ENCODE results near the gene OR10H1. TPM values are rescaled to one million over a fixed set of nuclear protein-coding genes. Genes with fewer than 3 reads are reported as not detected.

OR10H1 gene
- total and polyA plus RNA-seq, 9 of the 15 experiments (the other 6 are each of a cell fraction or from before 2014, with no cell fraction given) = not detected

GRCh38 chr19:15810335-15810734 lies 5.1 kb downstream of the OR10H1 start:
- H2AFZ ChIP-seq (ENCODE audit: low read depth, low read length) = 0 out of 2 replicates have a peak overlapping the region, but pooled peaks have one; percentile 44
- H3K27me3 ChIP-seq (ENCODE audit: control insufficient read depth in 2 of 2, insufficient read depth in 2 of 2, low read length in 2 of 2) = peaks cover 10 to 35% of the 10 kb centered on the region in 2 experiments; a peak in 4 of 5 replicates
- H3K9ac ChIP-seq (ENCODE audit: insufficient read depth in 1 of 2, low read depth in 2 of 2, low read length in 2 of 2) = no peak overlapping the region
- POLR2A ChIA-PET = interaction anchor here (0.6 to 0.7 kb wide), 2 partner anchors 20 to 51 kb away, joined by 3 read pairs; no protein-coding TSS in a partner anchor
- H4K20me1 ChIP-seq (replicated peaks; ENCODE audit: control insufficient read depth, insufficient read depth, low read length) = peaks cover 4% of the 10 kb centered on the region; the same call in 1 of the 2 replicates
- intact Hi-C loops (cut with micrococcal nuclease) (loop anchor here (1.0 kb wide), 1 partner anchor 181 kb away; no protein-coding TSS in a partner anchor), in situ Hi-C loops (cut with MboI) (no loop called here)
- ATAC-seq (peak; percentile 74), DNase-seq (ENCODE audit: extremely low read depth in 1 of 4, low spot score in 3 of 4) (peak; percentile 29 to 48 (median 46)), FAIRE-seq (peak; percentile 71)
- BruUV-seq (replicated peaks) = no TSS peak
- no peaks in the 10 kb centered on the region for H3K79me2 ChIP-seq (ENCODE audit: control insufficient read depth, insufficient read depth, low read length)
- H3K36me3 ChIP-seq (ENCODE audit: control insufficient read depth, insufficient read depth, low read length) = no peaks in the 10 kb centered on the region
- H3K9me3 ChIP-seq (replicated peaks; ENCODE audit: control insufficient read depth, insufficient read depth, low read depth, low read length) = no peaks in the 10 kb centered on the region
- H3K4me2 ChIP-seq (ENCODE audit: insufficient read depth, low read length) = no peak overlapping the region
- CTCF ChIA-PET (ENCODE audit: low intra/inter-chr PET ratio) = interaction anchor here (0.8 kb wide), 1 partner anchor 181 kb away, joined by 3 read pairs; no protein-coding TSS in a partner anchor
- no peak overlapping the region for H3K27ac ChIP-seq (ENCODE audit: extremely low read depth, low read depth, low read length)
- H3K4me3 ChIP-seq = no peak overlapping the region
- WGBS (ENCODE audit: insufficient coverage, low coverage, missing lambda C conversion rate) = 2% methylated on average over 7 of the region's 7 CpGs
- no peaks in the 10 kb centered on the region for H3K9me1 ChIP-seq (ENCODE audit: control insufficient read depth, insufficient read depth, low read length)
- H3K4me1 ChIP-seq (replicated peaks in 1 of 2; ENCODE audit: control insufficient read depth in 2 of 2, insufficient read depth in 2 of 2, low read length in 2 of 2) = no peaks in the 10 kb centered on the region; a peak in 1 of 5 replicates
- TF ChIP-seq ATF3 (IDR thresholded peaks at IDR 0.05) = peak; percentile 72
- no peak for TF ChIP-seq ATF3 (CRISPR knock-in tag; conservative IDR thresholded peaks at IDR 0.05)
- peak; percentile 31; the same call in 1 of the 2 replicates for TF ChIP-seq RB1 (IDR thresholded peaks at IDR 0.05; ENCODE audit: low read depth)
- TF ChIP-seq TFE3 (CRISPR knock-in tag; IDR thresholded peaks at IDR 0.05) = no peak
- peak; percentile 54 for TF ChIP-seq FOSL1 (tag; conservative IDR thresholded peaks at IDR 0.05)
- TF ChIP-seq CTCF (IDR thresholded peaks at IDR 0.05 in 2 of 3, conservative IDR thresholded peaks at IDR 0.05 in 1 of 3; ENCODE audit: insufficient read depth in 2 of 3, low read depth in 1 of 3, low read length in 3 of 3) = peak; percentile 42 to 69 (median 48)
- peak; percentile 63; the same call in 1 of the 2 replicates for TF ChIP-seq JUND (IDR thresholded peaks at IDR 0.05; ENCODE audit: borderline replicate concordance, low read depth, low read length)
- TF ChIP-seq JUND (tag; IDR thresholded peaks at IDR 0.05; ENCODE audit: borderline replicate concordance, low read depth, low read length) = peak; percentile 70; the same call in 1 of the 3 replicates
- no peak for TF ChIP-seq ZNF274 (IDR thresholded peaks at IDR 0.05; ENCODE audit: borderline replicate concordance, low read depth, low read length)
- 0 out of 2 replicates have a peak, but pooled peaks have one; percentile 20 for TF ChIP-seq JUN (IDR thresholded peaks at IDR 0.05; ENCODE audit: borderline replicate concordance, low read depth, low read length)
- TF ChIP-seq JUN (CRISPR knock-in tag; IDR thresholded peaks at IDR 0.05; ENCODE audit: borderline replicate concordance) = no peak
- TF ChIP-seq RAD21 (CRISPR knock-in tag; conservative IDR thresholded peaks at IDR 0.05 in 1 of 2, IDR thresholded peaks at IDR 0.05 in 1 of 2) = peak; percentile 30 to 53; a peak in 3 of 4 replicates
- TF ChIP-seq BHLHE40 (IDR thresholded peaks at IDR 0.05; ENCODE audit: low read length) = no peak
- no peak for TF ChIP-seq RBM14 (IDR thresholded peaks at IDR 0.05; ENCODE audit: borderline replicate concordance, insufficient read depth, low read depth, low read length)
- TF ChIP-seq SMC3 (conservative IDR thresholded peaks at IDR 0.05; ENCODE audit: insufficient read depth, low read depth, low read length) = peak; percentile 29
